GM18861 (cell line): Measurements from ENCODE around the gene NELL1.
"Not testable (repeated sequence)": the region's sequence is repeated elsewhere in the genome, so short reads cannot be mapped to it uniquely, and the experiment has no call there.

Source experiments
- ATAC-seq: cut with Tn5 transposase; IDR thresholded peaks from one replicate; pipeline ENCODE4 v1.9.1; 2021; ENCODE audit not compliant: unreplicated experiment

NELL1 gene

GRCh38 chr11:21179770-21180169 lies 510.4 kb downstream of the NELL1 start:
- no peak for ATAC-seq

- no peak for ATAC-seq
Observed at GRCh38 chr11:21180182-21180581, 510.8 kb downstream of the NELL1 start.

GRCh38 chr11:21185959-21186358 lies 516.6 kb downstream of the NELL1 start:
- ATAC-seq: no peak

GRCh38 chr11:21190181-21190580 lies 520.8 kb downstream of the NELL1 start:
- no peak for ATAC-seq

- ATAC-seq: no peak
Observed at GRCh38 chr11:21195995-21196394, 526.6 kb downstream of the NELL1 start.

GRCh38 chr11:21198498-21198897 lies 529.1 kb downstream of the NELL1 start:
- ATAC-seq: no peak

- ATAC-seq: no peak
Observed at GRCh38 chr11:21205205-21205604, 535.8 kb downstream of the NELL1 start.

- no peak for ATAC-seq
Observed at GRCh38 chr11:21225860-21226259, 556.5 kb downstream of the NELL1 start.

GRCh38 chr11:21229224-21229623 lies 559.8 kb downstream of the NELL1 start:
- no peak for ATAC-seq

- no peak for ATAC-seq
Observed at GRCh38 chr11:21250196-21250595, 580.8 kb downstream of the NELL1 start.

- no peak for ATAC-seq
Observed at GRCh38 chr11:21254055-21254454, 584.7 kb downstream of the NELL1 start.

GRCh38 chr11:21254790-21255189 lies 585.4 kb downstream of the NELL1 start:
- no peak for ATAC-seq

- ATAC-seq: no peak
Observed at GRCh38 chr11:21257461-21257860, 588.1 kb downstream of the NELL1 start.

GRCh38 chr11:21258414-21258813 lies 589.0 kb downstream of the NELL1 start:
- ATAC-seq: no peak

- ATAC-seq: no peak
Observed at GRCh38 chr11:21260101-21260500, 590.7 kb downstream of the NELL1 start.

GRCh38 chr11:21262992-21263391 lies 593.6 kb downstream of the NELL1 start:
- ATAC-seq: no peak

- no peak for ATAC-seq
Observed at GRCh38 chr11:21264125-21264524, 594.7 kb downstream of the NELL1 start.

GRCh38 chr11:21268036-21268435 lies 598.6 kb downstream of the NELL1 start:
- ATAC-seq: no peak

GRCh38 chr11:21272139-21272538 lies 602.8 kb downstream of the NELL1 start:
- ATAC-seq: not testable (repeated sequence)

- ATAC-seq: no peak
Observed at GRCh38 chr11:21278840-21279239, 609.5 kb downstream of the NELL1 start.

- no peak for ATAC-seq
Observed at GRCh38 chr11:21285104-21285503, 615.7 kb downstream of the NELL1 start.

- no peak for ATAC-seq
Observed at GRCh38 chr11:21289686-21290085, 620.3 kb downstream of the NELL1 start.

GRCh38 chr11:21295508-21295907 lies 626.1 kb downstream of the NELL1 start:
- ATAC-seq: no peak

- ATAC-seq: no peak
Observed at GRCh38 chr11:21301981-21302380, 632.6 kb downstream of the NELL1 start.
